Stimulated activated naive CD8-positive, alpha-beta T cell treated with anti-CD3 and anti-CD28 coated beads, Interleukin-15, amount 100 ng/mL, for 72 hours (primary cell): Measurements from ENCODE around the gene DISC1.
A peak's percentile ranks its signal among the peaks of the same experiment; 100 is the strongest.

Experiments
- ATAC-seq: fragments of 150-1000 bp; cut with Tn5 transposase; 2 replicates; pipeline ENCODE4 v1.10.0; 2021; ENCODE audit warnings: mild to moderate bottlenecking, moderate library complexity
- DNase-seq, 2 donors: peaks; one replicate each; pipeline ENCODE4 v3.0.0; 2021 to 2022
- H3K27ac Mint-ChIP-seq, 2 donors: one replicate each; pipeline ENCODE4 v1.8.0; 2022; ENCODE audit warnings: mild to moderate bottlenecking in 2 of 2, mixed read lengths in 2 of 2, moderate library complexity in 2 of 2
- H3K27me3 Mint-ChIP-seq: one replicate; pipeline ENCODE4 v1.8.0; 2022; ENCODE audit warnings: mixed read lengths
- H3K4me1 Mint-ChIP-seq: one replicate; pipeline ENCODE4 v1.8.0; 2022; ENCODE audit warnings: mild to moderate bottlenecking, mixed read lengths
- H3K4me3 Mint-ChIP-seq, 2 donors: one replicate each; pipeline ENCODE4 v1.8.0; 2022; ENCODE audit warnings: mild to moderate bottlenecking in 2 of 2, mixed read lengths in 2 of 2, moderate library complexity in 1 of 2
- H3K9me3 Mint-ChIP-seq, 2 donors: one replicate each; pipeline ENCODE4 v1.8.0; 2022; ENCODE audit warnings: mixed read lengths in 2 of 2

DISC1 gene

GRCh38 chr1:231799363-231799986 is 172.9 kb downstream of the DISC1 start:
- Mint-ChIP-seq H3K27ac (peak overlapping the region in 1 of 2 donors; percentile 16), H3K4me3 (no peak overlapping the region), H3K4me1 (no peaks in the 10 kb centered on the region), H3K27me3 (no peaks in the 10 kb centered on the region), H3K9me3 (peaks cover 4 to 10% of the 10 kb centered on the region in 2 donors)
- ATAC-seq (peak; percentile 77), DNase-seq (peak in 1 of 2 donors; percentile 22)

- no peak for ATAC-seq
- Mint-ChIP-seq H3K4me3 (no peak overlapping the region), H3K4me1 (no peaks in the 10 kb centered on the region), H3K9me3 (peaks cover 4 to 10% of the 10 kb centered on the region in 2 donors), H3K27me3 (no peaks in the 10 kb centered on the region), H3K27ac (no peak overlapping the region)
- DNase-seq = no peak
Observed at GRCh38 chr1:231800108-231800507, 173.5 kb downstream of the DISC1 start.

- no peak for ATAC-seq
- H3K27me3 Mint-ChIP-seq = no peaks in the 10 kb centered on the region
- no peak overlapping the region for H3K4me3 Mint-ChIP-seq
- no peak overlapping the region for H3K27ac Mint-ChIP-seq
- no peak for DNase-seq
- peaks cover 4 to 10% of the 10 kb centered on the region in 2 donors for H3K9me3 Mint-ChIP-seq
- no peaks in the 10 kb centered on the region for H3K4me1 Mint-ChIP-seq
Observed at GRCh38 chr1:231801042-231801585, 174.5 kb downstream of the DISC1 start.

GRCh38 chr1:231803353-231803752 is 176.8 kb downstream of the DISC1 start:
- no peak for ATAC-seq
- Mint-ChIP-seq H3K9me3 (peaks cover 4 to 10% of the 10 kb centered on the region in 2 donors), H3K27ac (no peak overlapping the region), H3K4me3 (no peak overlapping the region), H3K27me3 (no peaks in the 10 kb centered on the region), H3K4me1 (no peaks in the 10 kb centered on the region)
- no peak for DNase-seq

GRCh38 chr1:231806623-231807495 is 180.3 kb downstream of the DISC1 start:
- Mint-ChIP-seq H3K4me3 (no peak overlapping the region), H3K4me1 (no peaks in the 10 kb centered on the region), H3K27me3 (no peaks in the 10 kb centered on the region), H3K27ac (no peak overlapping the region), H3K9me3 (no peaks in the 10 kb centered on the region)
- ATAC-seq (peak; percentile 92), DNase-seq (peak; percentile 19 to 35)

GRCh38 chr1:231807541-231807940 is 181.0 kb downstream of the DISC1 start:
- Mint-ChIP-seq H3K4me3 (no peak overlapping the region), H3K9me3 (no peaks in the 10 kb centered on the region), H3K27me3 (no peaks in the 10 kb centered on the region), H3K27ac (no peak overlapping the region), H3K4me1 (no peaks in the 10 kb centered on the region)
- no peak for DNase-seq
- no peak for ATAC-seq

GRCh38 chr1:231808116-231808515 is 181.5 kb downstream of the DISC1 start:
- no peaks in the 10 kb centered on the region for H3K9me3 Mint-ChIP-seq
- no peak overlapping the region for H3K4me3 Mint-ChIP-seq
- H3K27ac Mint-ChIP-seq = no peak overlapping the region
- H3K27me3 Mint-ChIP-seq = no peaks in the 10 kb centered on the region
- no peaks in the 10 kb centered on the region for H3K4me1 Mint-ChIP-seq
- ATAC-seq (no peak), DNase-seq (no peak)

- no peaks in the 10 kb centered on the region for H3K9me3 Mint-ChIP-seq
- DNase-seq (no peak), ATAC-seq (no peak)
- no peak overlapping the region for H3K27ac Mint-ChIP-seq
- no peaks in the 10 kb centered on the region for H3K4me1 Mint-ChIP-seq
- H3K4me3 Mint-ChIP-seq = no peak overlapping the region
- H3K27me3 Mint-ChIP-seq = no peaks in the 10 kb centered on the region
Observed at GRCh38 chr1:231808990-231809389, 182.4 kb downstream of the DISC1 start.

GRCh38 chr1:231810415-231810814 is 183.8 kb downstream of the DISC1 start:
- Mint-ChIP-seq H3K4me3 (no peak overlapping the region), H3K4me1 (no peaks in the 10 kb centered on the region), H3K27ac (no peak overlapping the region), H3K27me3 (no peaks in the 10 kb centered on the region), H3K9me3 (no peaks in the 10 kb centered on the region)
- no peak for DNase-seq
- no peak for ATAC-seq

GRCh38 chr1:231814021-231814420 is 187.4 kb downstream of the DISC1 start:
- no peaks in the 10 kb centered on the region for H3K4me1 Mint-ChIP-seq
- no peak overlapping the region for H3K4me3 Mint-ChIP-seq
- DNase-seq (no peak), ATAC-seq (no peak)
- H3K27ac Mint-ChIP-seq = no peak overlapping the region
- no peaks in the 10 kb centered on the region for H3K9me3 Mint-ChIP-seq
- no peaks in the 10 kb centered on the region for H3K27me3 Mint-ChIP-seq

- Mint-ChIP-seq H3K4me1 (no peaks in the 10 kb centered on the region), H3K4me3 (no peak overlapping the region), H3K27ac (no peak overlapping the region), H3K9me3 (no peaks in the 10 kb centered on the region), H3K27me3 (no peaks in the 10 kb centered on the region)
- no peak for ATAC-seq
- no peak for DNase-seq
Observed at GRCh38 chr1:231814521-231814920, 187.9 kb downstream of the DISC1 start.

- Mint-ChIP-seq H3K9me3 (no peaks in the 10 kb centered on the region), H3K4me3 (no peak overlapping the region), H3K27ac (no peak overlapping the region), H3K4me1 (no peaks in the 10 kb centered on the region), H3K27me3 (no peaks in the 10 kb centered on the region)
- ATAC-seq (no peak), DNase-seq (no peak)
Observed at GRCh38 chr1:231817801-231818200, 191.2 kb downstream of the DISC1 start.

- ATAC-seq (no peak), DNase-seq (no peak)
- Mint-ChIP-seq H3K27me3 (no peaks in the 10 kb centered on the region), H3K4me3 (no peak overlapping the region), H3K4me1 (no peaks in the 10 kb centered on the region), H3K9me3 (no peaks in the 10 kb centered on the region), H3K27ac (no peak overlapping the region)
Observed at GRCh38 chr1:231818337-231818736, 191.7 kb downstream of the DISC1 start.

- Mint-ChIP-seq H3K27me3 (no peaks in the 10 kb centered on the region), H3K4me1 (no peaks in the 10 kb centered on the region), H3K9me3 (no peaks in the 10 kb centered on the region), H3K27ac (peak overlapping the region in 1 of 2 donors; percentile 85), H3K4me3 (no peak overlapping the region)
- ATAC-seq (no peak), DNase-seq (no peak)
Observed at GRCh38 chr1:231821281-231821680, 194.7 kb downstream of the DISC1 start.

- ATAC-seq = no peak
Observed at GRCh38 chr1:231822041-231822440, 195.5 kb downstream of the DISC1 start.

GRCh38 chr1:231826566-231826965 is 200.0 kb downstream of the DISC1 start:
- Mint-ChIP-seq H3K27ac (no peak overlapping the region), H3K4me3 (no peak overlapping the region), H3K9me3 (no peaks in the 10 kb centered on the region), H3K27me3 (no peaks in the 10 kb centered on the region), H3K4me1 (no peaks in the 10 kb centered on the region)
- ATAC-seq (no peak), DNase-seq (no peak)

More at GRCh38 chr1:231822041-231822440, 195.5 kb downstream of the DISC1 start:
- no peaks in the 10 kb centered on the region for H3K9me3 Mint-ChIP-seq
- no peaks in the 10 kb centered on the region for H3K27me3 Mint-ChIP-seq
- DNase-seq = no peak
- no peaks in the 10 kb centered on the region for H3K4me1 Mint-ChIP-seq
- H3K27ac Mint-ChIP-seq = no peak overlapping the region
- no peak overlapping the region for H3K4me3 Mint-ChIP-seq
